Measurements from ENCODE around the gene CPSF3.

- no peak for TF ChIP-seq POLR2A (IDR thresholded peaks at IDR 0.05; ENCODE audit: extremely low read depth, insufficient read length)
- TF ChIP-seq, protein P1, sequence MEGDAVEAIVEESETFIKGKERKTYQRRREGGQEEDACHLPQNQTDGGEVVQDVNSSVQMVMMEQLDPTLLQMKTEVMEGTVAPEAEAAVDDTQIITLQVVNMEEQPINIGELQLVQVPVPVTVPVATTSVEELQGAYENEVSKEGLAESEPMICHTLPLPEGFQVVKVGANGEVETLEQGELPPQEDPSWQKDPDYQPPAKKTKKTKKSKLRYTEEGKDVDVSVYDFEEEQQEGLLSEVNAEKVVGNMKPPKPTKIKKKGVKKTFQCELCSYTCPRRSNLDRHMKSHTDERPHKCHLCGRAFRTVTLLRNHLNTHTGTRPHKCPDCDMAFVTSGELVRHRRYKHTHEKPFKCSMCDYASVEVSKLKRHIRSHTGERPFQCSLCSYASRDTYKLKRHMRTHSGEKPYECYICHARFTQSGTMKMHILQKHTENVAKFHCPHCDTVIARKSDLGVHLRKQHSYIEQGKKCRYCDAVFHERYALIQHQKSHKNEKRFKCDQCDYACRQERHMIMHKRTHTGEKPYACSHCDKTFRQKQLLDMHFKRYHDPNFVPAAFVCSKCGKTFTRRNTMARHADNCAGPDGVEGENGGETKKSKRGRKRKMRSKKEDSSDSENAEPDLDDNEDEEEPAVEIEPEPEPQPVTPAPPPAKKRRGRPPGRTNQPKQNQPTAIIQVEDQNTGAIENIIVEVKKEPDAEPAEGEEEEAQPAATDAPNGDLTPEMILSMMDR (IDR thresholded peaks at IDR 0.05; ENCODE audit: low read depth, low read length) = no peak
These were observed 7.8 kb upstream of the CPSF3 start for GRCh38 chr2:9415516-9416169.

Data from NB4 (cell line).